SK-N-SH (cell line): ENCODE data around the gene NHSL1. TPM values are rescaled to one million over a fixed set of nuclear protein-coding genes. Genes with fewer than 3 reads are reported as not detected.

Experiments used
- CTCF ChIA-PET: fragments of 300-600, 350-600 bp; formaldehyde crosslinking; extraction: SDS; loops from one replicate; lab custom pipeline; 2021; lab: Yijun Ruan, JAX
- POLR2A ChIA-PET: fragments of 350-600 bp; sonication (Branson Sonifier 250); formaldehyde crosslinking; extraction: SDS; loops from one replicate; lab custom pipeline; 2020; ENCODE audit warnings: antibody characterized with exemption, inconsistent platforms; lab: Yijun Ruan, JAX
- DNase-seq: peaks from one replicate; pipeline ENCODE4 v3.0.0; 2012
- H2AFZ ChIP-seq: fragments of 200-600 bp; sonication (generic); 2 replicates; pipeline ENCODE4 v1.8.1; 2016; ENCODE audit warnings: antibody characterized with exemption, mild to moderate bottlenecking, low read depth
- H3F3A ChIP-seq: fragments of 200-600 bp; sonication (generic); replicated peaks from 2 replicates; pipeline ENCODE3; 2016; ENCODE audit warnings: antibody characterized with exemption, mild to moderate bottlenecking; ENCODE audit not compliant: insufficient read depth
- H3K27ac ChIP-seq, 2 experiments: fragments of 200-500 bp in 1 of 2; fragments of 200-600 bp in 1 of 2; sonication (Bioruptor generic) in 1 of 2; sonication (generic), shearing (Covaris generic) in 1 of 2; 2 replicates each; pipeline versions ENCODE4 v1.5.1 to v1.6.1; 2014 to 2016; ENCODE audit warnings: low read depth in 2 of 2, inconsistent platforms in 1 of 2, low read length in 1 of 2, mild to moderate bottlenecking in 1 of 2, mixed read lengths in 1 of 2
- H3K27me3 ChIP-seq: fragments of 200-600 bp; sonication (generic), shearing (Covaris generic); 2 replicates; pipeline ENCODE4 v1.6.1; 2016; ENCODE audit warnings: mixed run types; ENCODE audit not compliant: insufficient read depth
- H3K36me3 ChIP-seq, 2 experiments: fragments of 200-500 bp in 1 of 2; fragments of 200-600 bp in 1 of 2; sonication (Bioruptor generic) in 1 of 2; sonication (generic) in 1 of 2; replicated peaks in 1 of 2; 2 replicates each; pipeline versions ENCODE3 to v1.5.1; 2014 to 2016; ENCODE audit warnings: low read length in 1 of 2, mild to moderate bottlenecking in 1 of 2; ENCODE audit not compliant: insufficient read depth in 2 of 2, control insufficient read depth in 1 of 2
- H3K4me1 ChIP-seq, 2 experiments: fragments of 200-500 bp in 1 of 2; fragments of 200-600 bp in 1 of 2; sonication (Bioruptor generic) in 1 of 2; sonication (generic), shearing (Covaris generic) in 1 of 2; 2 replicates each; pipeline versions ENCODE4 v1.5.1 to v1.6.1; 2014 to 2016; ENCODE audit warnings: low read depth in 1 of 2, low read length in 1 of 2, mixed run types in 1 of 2; ENCODE audit not compliant: insufficient read depth in 2 of 2, control insufficient read depth in 1 of 2
- H3K4me2 ChIP-seq: fragments of 200-600 bp; sonication (generic), shearing (Covaris generic); 2 replicates; pipeline ENCODE4 v1.6.1; 2017; ENCODE audit warnings: mixed run types
- H3K4me3 ChIP-seq, 2 experiments: fragments of 200-500 bp in 1 of 2; fragments of 200-600 bp in 1 of 2; sonication (Bioruptor generic) in 1 of 2; sonication (generic), shearing (Covaris generic) in 1 of 2; 2 replicates each; pipeline versions ENCODE4 v1.5.1 to v1.8.1; 2014 to 2016; ENCODE audit warnings: low read depth in 2 of 2, inconsistent platforms in 1 of 2, low read length in 1 of 2, mild to moderate bottlenecking in 1 of 2, mixed read lengths in 1 of 2, moderate library complexity in 1 of 2
- H3K79me2 ChIP-seq: fragments of 200-600 bp; sonication (generic); 2 replicates; pipeline ENCODE4 v1.8.1; 2017; ENCODE audit warnings: mild to moderate bottlenecking; ENCODE audit not compliant: insufficient read depth
- H3K9ac ChIP-seq: fragments of 200-600 bp; sonication (generic); 2 replicates; pipeline ENCODE4 v1.6.1; 2017; ENCODE audit warnings: mixed run types
- H3K9me2 ChIP-seq: fragments of 200-600 bp; sonication (generic); 2 replicates; pipeline ENCODE4 v1.6.1; 2017; ENCODE audit warnings: mixed run types
- H3K9me3 ChIP-seq: fragments of 200-600 bp; sonication (generic); 2 replicates; pipeline ENCODE4 v1.6.1; 2017; ENCODE audit warnings: mixed run types, mild to moderate bottlenecking, moderate library complexity
- H4K20me1 ChIP-seq: fragments of 200-600 bp; sonication (generic); 2 replicates; pipeline ENCODE4 v1.6.1; 2017; ENCODE audit warnings: mild to moderate bottlenecking, mixed run types; ENCODE audit not compliant: insufficient read depth
- CHD2 ChIP-seq: fragments of 150-350 bp; IDR thresholded peaks from 2 replicates; pipeline ENCODE4 v1.6.1; 2018; ENCODE audit warnings: low read length; ENCODE audit not compliant: partially characterized antibody
- CTCF ChIP-seq: fragments of 200-600 bp; sonication (generic); IDR thresholded peaks from 2 replicates; pipeline ENCODE4 v1.6.1; 2017; ENCODE audit warnings: antibody characterized with exemption, mild to moderate bottlenecking, moderate library complexity
- EP300 ChIP-seq, 2 experiments: IDR thresholded peaks; 2 replicates each; pipeline versions ENCODE4 v1.4.0 to v1.6.1; 2012; ENCODE audit warnings: borderline replicate concordance in 1 of 2, low read depth in 1 of 2, low read length in 1 of 2
- EZH2phosphoT487 ChIP-seq: fragments of 200-600 bp; sonication (generic); IDR thresholded peaks from 2 replicates; pipeline ENCODE4 v1.6.1; 2017; ENCODE audit warnings: low read depth, mixed run types, mild to moderate bottlenecking, antibody characterized with exemption, moderate library complexity, borderline replicate concordance
- FOSL2 ChIP-seq: IDR thresholded peaks from 2 replicates; pipeline ENCODE4 v1.4.0; 2012; ENCODE audit warnings: low read depth, mild to moderate bottlenecking, moderate library complexity, borderline replicate concordance
- FOXM1 ChIP-seq: IDR thresholded peaks from 2 replicates; pipeline ENCODE4 v1.4.0; 2012; ENCODE audit warnings: low read depth, mild to moderate bottlenecking
- GABPA ChIP-seq: IDR thresholded peaks from 2 replicates; pipeline ENCODE4 v1.4.0; 2012; ENCODE audit warnings: low read depth, mild to moderate bottlenecking
- JUND ChIP-seq: IDR thresholded peaks from 2 replicates; pipeline ENCODE4 v1.4.0; 2012
- NFIC ChIP-seq: IDR thresholded peaks from 2 replicates; pipeline ENCODE4 v1.4.0; 2012; ENCODE audit warnings: borderline replicate concordance
- RAD21 ChIP-seq: IDR thresholded peaks from 2 replicates; pipeline ENCODE4 v1.6.1; 2012; ENCODE audit warnings: mild to moderate bottlenecking, low read length
- RXRA ChIP-seq: IDR thresholded peaks from 2 replicates; pipeline ENCODE4 v1.4.0; 2012; ENCODE audit warnings: low read depth, mild to moderate bottlenecking, borderline replicate concordance
- SMC3 ChIP-seq: IDR thresholded peaks from 2 replicates; pipeline ENCODE4 v1.6.1; 2012; ENCODE audit warnings: low read depth, low read length, improper control_type of control experiment
- TAF1 ChIP-seq: IDR thresholded peaks from 2 replicates; pipeline ENCODE4 v1.6.1; 2012; ENCODE audit warnings: low read depth, mild to moderate bottlenecking, low read length, moderate library complexity, borderline replicate concordance
- WGBS: methylation state at CpG from one replicate; pipeline ENCODE4 v1.1.6; 2017; ENCODE audit warnings: low lambda C conversion rate; 5-methylcytosine and 5-hydroxymethylcytosine counted together
- polyA plus RNA-seq, 3 experiments: library from polyadenylated mRNA; depleted of rRNA; stranded (reverse); fragments of >200 nt; gene quantifications; 2 replicates each; pipeline ENCODE4 v1.2.3, GENCODE V29; 2012
- TF ChIP-seq, protein P1 (sequence below): IDR thresholded peaks from 2 replicates; pipeline ENCODE4; 2012
- TF ChIP-seq, protein P2 (sequence below): IDR thresholded peaks from 2 replicates; pipeline ENCODE4 v1.4.0; 2012; ENCODE audit warnings: low read depth, borderline replicate concordance

The NHSL1 gene
- polyA plus RNA-seq, 1 of the 3 experiments (the other 2 are of a cell fraction) = under 0.01 TPM

DNA sequence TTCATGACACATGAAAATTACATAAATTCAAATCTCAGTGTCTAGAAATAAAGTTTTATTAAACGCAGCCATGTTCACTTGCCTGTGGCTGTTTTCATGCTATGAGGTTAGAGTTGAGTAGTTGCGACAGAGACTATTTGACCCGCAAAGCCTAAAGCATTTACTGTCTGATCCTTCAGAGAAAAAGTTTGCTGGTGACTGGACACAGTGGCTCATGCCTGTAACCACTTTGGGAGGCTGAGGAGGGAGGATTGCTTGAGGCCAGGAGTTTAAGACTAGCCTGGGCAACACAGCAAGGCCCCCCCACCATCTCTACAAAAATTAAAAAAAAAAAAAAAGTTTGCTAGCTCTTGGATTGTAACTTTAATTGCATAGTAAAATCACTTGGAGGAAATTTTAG is 112.4 kb downstream of the NHSL1 start:
- Histone ChIP-seq H3K27ac (no peak overlapping the region), H3K9me2 (no peaks in the 10 kb centered on the region), H3K9me3 (no peaks in the 10 kb centered on the region), H3K4me1 (no peaks in the 10 kb centered on the region), H3K79me2 (no peaks in the 10 kb centered on the region), H3K9ac (no peak overlapping the region), H3K36me3 (no peaks in the 10 kb centered on the region), H3K4me3 (no peak overlapping the region), H3K4me2 (no peak overlapping the region), H4K20me1 (no peaks in the 10 kb centered on the region), H3F3A (no peaks in the 10 kb centered on the region), H3K27me3 (no peaks in the 10 kb centered on the region; the same call in 1 of the 2 replicates), H2AFZ (no peak overlapping the region)
- 81% methylated on average over 3 of the region's 3 CpGs for WGBS
- POLR2A ChIA-PET = no interaction called here
- no peak for DNase-seq
- CTCF ChIA-PET = no interaction called here
- TF ChIP-seq SMC3 (no peak), NFIC (no peak), GABPA (no peak), RAD21 (no peak), TAF1 (no peak), CHD2 (no peak), EZH2phosphoT487 (no peak), FOXM1 (no peak), EP300 (IDR thresholded peaks at IDR 0.05; ENCODE audit: borderline replicate concordance in 1 of 2, low read depth in 1 of 2, low read length in 1 of 2) (no peak), RXRA (no peak)
- TF ChIP-seq, protein P1, sequence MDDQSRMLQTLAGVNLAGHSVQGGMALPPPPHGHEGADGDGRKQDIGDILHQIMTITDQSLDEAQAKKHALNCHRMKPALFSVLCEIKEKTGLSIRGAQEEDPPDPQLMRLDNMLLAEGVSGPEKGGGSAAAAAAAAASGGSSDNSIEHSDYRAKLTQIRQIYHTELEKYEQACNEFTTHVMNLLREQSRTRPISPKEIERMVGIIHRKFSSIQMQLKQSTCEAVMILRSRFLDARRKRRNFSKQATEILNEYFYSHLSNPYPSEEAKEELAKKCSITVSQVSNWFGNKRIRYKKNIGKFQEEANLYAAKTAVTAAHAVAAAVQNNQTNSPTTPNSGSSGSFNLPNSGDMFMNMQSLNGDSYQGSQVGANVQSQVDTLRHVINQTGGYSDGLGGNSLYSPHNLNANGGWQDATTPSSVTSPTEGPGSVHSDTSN = no peak
- TF ChIP-seq, protein P2, sequence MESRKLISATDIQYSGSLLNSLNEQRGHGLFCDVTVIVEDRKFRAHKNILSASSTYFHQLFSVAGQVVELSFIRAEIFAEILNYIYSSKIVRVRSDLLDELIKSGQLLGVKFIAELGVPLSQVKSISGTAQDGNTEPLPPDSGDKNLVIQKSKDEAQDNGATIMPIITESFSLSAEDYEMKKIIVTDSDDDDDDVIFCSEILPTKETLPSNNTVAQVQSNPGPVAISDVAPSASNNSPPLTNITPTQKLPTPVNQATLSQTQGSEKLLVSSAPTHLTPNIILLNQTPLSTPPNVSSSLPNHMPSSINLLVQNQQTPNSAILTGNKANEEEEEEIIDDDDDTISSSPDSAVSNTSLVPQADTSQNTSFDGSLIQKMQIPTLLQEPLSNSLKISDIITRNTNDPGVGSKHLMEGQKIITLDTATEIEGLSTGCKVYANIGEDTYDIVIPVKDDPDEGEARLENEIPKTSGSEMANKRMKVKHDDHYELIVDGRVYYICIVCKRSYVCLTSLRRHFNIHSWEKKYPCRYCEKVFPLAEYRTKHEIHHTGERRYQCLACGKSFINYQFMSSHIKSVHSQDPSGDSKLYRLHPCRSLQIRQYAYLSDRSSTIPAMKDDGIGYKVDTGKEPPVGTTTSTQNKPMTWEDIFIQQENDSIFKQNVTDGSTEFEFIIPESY = no peak

- TF ChIP-seq CTCF (no peak), FOSL2 (no peak), GABPA (no peak), JUND (no peak)
- TF ChIP-seq, all 33 proteins: peak for 0
- no peaks in the 10 kb centered on the region for H3K9me3 ChIP-seq
- WGBS = 12% methylated on average over 3 of the region's 3 CpGs
- H2AFZ ChIP-seq = no peak overlapping the region
- no peaks in the 10 kb centered on the region for H3K27me3 ChIP-seq
- H4K20me1 ChIP-seq = no peaks in the 10 kb centered on the region
- no peak for DNase-seq
- H3K4me3 ChIP-seq = no peak overlapping the region
- ChIA-PET POLR2A (no interaction called here), CTCF (no interaction called here)
- H3K4me1 ChIP-seq = no peaks in the 10 kb centered on the region
- no peak overlapping the region for H3K9ac ChIP-seq
- H3K4me2 ChIP-seq = no peak overlapping the region
- H3F3A ChIP-seq = no peaks in the 10 kb centered on the region
- H3K79me2 ChIP-seq = no peaks in the 10 kb centered on the region
- H3K9me2 ChIP-seq = no peaks in the 10 kb centered on the region
- H3K27ac ChIP-seq = no peak overlapping the region
- no peaks in the 10 kb centered on the region for H3K36me3 ChIP-seq
Measured at GRCh38 chr6:138383776-138384175, 115.5 kb downstream of the NHSL1 start.
